IPS-18a (cell line): ENCODE measurements around the gene OOEP.

Source experiments
- H3K27ac ChIP-seq: one replicate; pipeline ENCODE4 v1.5.1; 2013; ENCODE audit warnings: low read length
- H3K27me3 ChIP-seq: one replicate; pipeline ENCODE4 v1.6.1; 2013; ENCODE audit warnings: mild to moderate bottlenecking, low read length; ENCODE audit not compliant: control insufficient read depth, insufficient read depth
- H3K36me3 ChIP-seq: one replicate; pipeline ENCODE4 v1.6.1; 2013; ENCODE audit warnings: low read depth, low read length; ENCODE audit not compliant: control insufficient read depth
- H3K4me1 ChIP-seq: one replicate; pipeline ENCODE4 v1.6.1; 2013; ENCODE audit warnings: low read depth, low read length; ENCODE audit not compliant: control insufficient read depth
- H3K4me3 ChIP-seq: one replicate; pipeline ENCODE4 v1.5.1; 2013; ENCODE audit warnings: low read length
- H3K9ac ChIP-seq: one replicate; pipeline ENCODE4 v1.6.1; 2013; ENCODE audit warnings: mild to moderate bottlenecking, low read length, moderate library complexity
- H3K9me3 ChIP-seq: one replicate; pipeline ENCODE4 v1.6.1; 2013; ENCODE audit warnings: low read depth, low read length; ENCODE audit not compliant: control insufficient read depth

The OOEP gene

GRCh38 chr6:73339340-73339739, 30.4 kb downstream of the OOEP start:
- Histone ChIP-seq H3K4me1 (no peaks in the 10 kb centered on the region), H3K27me3 (no peaks in the 10 kb centered on the region), H3K4me3 (no peak overlapping the region), H3K36me3 (no peaks in the 10 kb centered on the region), H3K9me3 (no peaks in the 10 kb centered on the region), H3K27ac (no peak overlapping the region), H3K9ac (no peak overlapping the region)

GRCh38 chr6:73329201-73329600, 40.5 kb downstream of the OOEP start:
- H3K27ac ChIP-seq, result no peak overlapping the region
- H3K9me3 ChIP-seq, result no peaks in the 10 kb centered on the region
- H3K27me3 ChIP-seq, result no peaks in the 10 kb centered on the region
- H3K4me3 ChIP-seq, result no peak overlapping the region
- no peaks in the 10 kb centered on the region for H3K4me1 ChIP-seq
- H3K9ac ChIP-seq, result no peak overlapping the region
- no peaks in the 10 kb centered on the region for H3K36me3 ChIP-seq

GRCh38 chr6:73328790-73329189, 40.9 kb downstream of the OOEP start:
- H3K36me3 ChIP-seq, result no peaks in the 10 kb centered on the region
- H3K4me1 ChIP-seq, result no peaks in the 10 kb centered on the region
- H3K27me3 ChIP-seq, result no peaks in the 10 kb centered on the region
- H3K9me3 ChIP-seq, result no peaks in the 10 kb centered on the region
- no peak overlapping the region for H3K4me3 ChIP-seq
- no peak overlapping the region for H3K27ac ChIP-seq
- H3K9ac ChIP-seq, result no peak overlapping the region

GRCh38 chr6:73325656-73326055, 44.0 kb downstream of the OOEP start:
- Histone ChIP-seq H3K9me3 (no peaks in the 10 kb centered on the region), H3K4me1 (no peaks in the 10 kb centered on the region), H3K27me3 (no peaks in the 10 kb centered on the region), H3K27ac (no peak overlapping the region), H3K9ac (no peak overlapping the region), H3K4me3 (no peak overlapping the region), H3K36me3 (no peaks in the 10 kb centered on the region)

GRCh38 chr6:73323323-73323722, 46.4 kb downstream of the OOEP start:
- Histone ChIP-seq H3K27ac (no peak overlapping the region), H3K9me3 (no peaks in the 10 kb centered on the region), H3K4me3 (no peak overlapping the region), H3K36me3 (no peaks in the 10 kb centered on the region), H3K27me3 (no peaks in the 10 kb centered on the region), H3K4me1 (no peaks in the 10 kb centered on the region), H3K9ac (no peak overlapping the region)
